DND-41 (cell line): ENCODE data around the gene CTIF.

Experiments used
- CTCF ChIP-seq: IDR thresholded peaks from 2 replicates; pipeline ENCODE4 v1.5.1; 2012; ENCODE audit warnings: borderline replicate concordance, low read length, moderate library complexity, mild to moderate bottlenecking; ENCODE audit not compliant: poor library complexity, severe bottlenecking; ENCODE audit errors: extremely low read depth
- EZH2 ChIP-seq: IDR thresholded peaks from 3 replicates; pipeline ENCODE4 v1.6.1; 2012; ENCODE audit warnings: borderline replicate concordance, low read depth, mild to moderate bottlenecking, moderate library complexity, low read length, inconsistent platforms; ENCODE audit not compliant: severe bottlenecking

DNA sequence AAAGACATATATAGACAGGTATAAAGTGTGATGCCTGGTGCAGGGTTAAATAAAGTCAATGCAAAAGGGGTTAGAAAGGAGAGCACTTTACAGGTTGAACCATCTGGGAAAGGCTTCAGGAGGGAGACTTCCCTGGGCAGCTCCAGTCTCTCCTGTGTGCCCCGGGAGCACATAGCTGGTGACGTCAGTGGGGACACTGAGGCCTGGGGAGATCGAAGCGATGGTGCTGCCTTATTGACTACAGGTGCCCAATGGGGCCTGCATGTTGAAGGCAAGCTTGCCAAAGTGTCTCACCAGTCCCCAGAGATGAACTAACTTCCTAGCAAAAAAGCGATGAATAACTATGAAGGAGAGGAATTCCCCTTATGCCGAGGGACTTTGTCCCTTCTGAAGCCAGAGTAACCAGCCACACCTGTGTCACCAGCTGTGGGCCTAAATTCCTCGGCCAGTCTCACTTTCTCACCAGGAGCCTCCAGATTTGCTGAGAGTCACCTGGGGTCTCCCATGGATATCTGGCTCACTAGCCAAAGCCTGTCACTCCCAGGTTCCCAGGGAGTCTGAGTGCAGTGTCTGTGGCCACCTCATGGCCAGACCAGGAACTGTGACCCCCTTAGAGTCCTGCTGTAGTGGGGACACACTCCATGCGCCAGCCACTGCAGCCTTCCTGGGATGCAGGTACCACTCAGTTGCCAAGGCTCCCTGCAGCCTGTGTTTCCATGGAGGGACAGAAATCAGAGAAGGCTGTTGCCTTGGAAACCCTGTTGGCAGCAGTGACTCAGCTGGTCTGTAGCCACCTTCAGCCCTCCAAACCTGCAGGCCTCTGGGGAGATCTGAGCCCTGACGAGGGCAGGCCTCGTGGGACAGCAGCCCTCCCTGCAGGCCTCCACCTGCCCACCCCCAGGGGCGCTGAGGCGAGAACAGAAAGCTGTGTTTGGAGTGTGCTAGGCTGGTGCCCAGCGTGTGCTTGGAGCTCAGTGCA is 128.7 kb downstream of the CTIF start:
- TF ChIP-seq CTCF (no peak), EZH2 (no peak)
